HL-60 (cell line): ENCODE results near the gene ERVMER34-1.

Experiments used
- DNase-seq, 2 experiments: peaks; one replicate each; pipeline ENCODE4 v3.0.0-alpha.2; 2010 to 2020; ENCODE audit warnings: low read depth in 1 of 2, low spot score in 1 of 2
- H3K27ac ChIP-seq: fragments of 250-450 bp; sonication (Bioruptor Pico); replicated peaks from 2 replicates; pipeline ENCODE4 v1.5.1; 2020; ENCODE audit warnings: mild to moderate bottlenecking, moderate library complexity
- H3K27me3 ChIP-seq: fragments of 250-450 bp; sonication (Bioruptor Pico); 2 replicates; pipeline ENCODE4 v1.5.1; 2021; ENCODE audit warnings: mild to moderate bottlenecking, moderate library complexity; ENCODE audit not compliant: insufficient read depth, poor library complexity, severe bottlenecking
- H3K4me3 ChIP-seq: replicated peaks from 2 replicates; pipeline ENCODE4 v1.5.1; 2011; ENCODE audit warnings: mild to moderate bottlenecking, control low read depth, low read length; ENCODE audit not compliant: insufficient read depth
- GABPA ChIP-seq: IDR thresholded peaks from 2 replicates; pipeline ENCODE4 v1.6.1; 2012; ENCODE audit warnings: low read depth
- POLR2AphosphoS5 ChIP-seq: IDR thresholded peaks from 2 replicates; pipeline ENCODE4 v1.6.1; 2012; ENCODE audit warnings: low read depth
- SPI1 ChIP-seq: IDR thresholded peaks from 2 replicates; pipeline ENCODE4 v1.6.1; 2012; ENCODE audit warnings: low read depth, mild to moderate bottlenecking, borderline replicate concordance
- TF ChIP-seq, protein P1 (sequence below): IDR thresholded peaks from one replicate; pipeline ENCODE4 v1.5.1; 2011; ENCODE audit warnings: low read length, control low read depth, inconsistent platforms; ENCODE audit not compliant: insufficient read depth
- TF ChIP-seq, protein P2 (sequence below): IDR thresholded peaks from 2 replicates; pipeline ENCODE4 v1.6.1; 2012; ENCODE audit warnings: low read depth; ENCODE audit not compliant: insufficient replicate concordance

ERVMER34-1 gene

DNA sequence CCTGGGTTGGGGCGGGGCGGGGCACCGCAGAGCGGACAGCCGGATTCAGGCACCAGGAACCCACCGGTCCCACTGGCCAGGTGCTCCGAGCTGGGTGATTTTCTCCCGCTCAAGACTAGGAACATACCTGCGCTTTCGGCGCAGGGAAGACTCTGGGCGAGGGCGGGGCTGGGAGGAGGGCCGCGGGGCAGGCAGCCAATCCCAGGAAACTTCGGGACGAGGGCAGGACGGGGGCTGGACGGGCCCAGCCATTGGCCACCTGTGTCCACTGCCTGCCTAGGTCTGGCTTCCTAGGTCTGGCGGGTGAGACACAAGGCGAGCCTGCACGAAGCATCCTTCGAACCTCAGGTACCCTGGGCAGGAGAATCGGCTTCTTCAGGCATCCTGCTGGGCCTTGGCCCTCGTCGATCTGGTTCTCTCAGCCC is 274 bp upstream of the ERVMER34-1 start:
- Histone ChIP-seq H3K4me3 (no peak overlapping the region), H3K27ac (no peak overlapping the region), H3K27me3 (peaks cover 30% of the 10 kb centered on the region)
- TF ChIP-seq GABPA (no peak), POLR2AphosphoS5 (no peak), SPI1 (no peak)
- TF ChIP-seq, protein P1, sequence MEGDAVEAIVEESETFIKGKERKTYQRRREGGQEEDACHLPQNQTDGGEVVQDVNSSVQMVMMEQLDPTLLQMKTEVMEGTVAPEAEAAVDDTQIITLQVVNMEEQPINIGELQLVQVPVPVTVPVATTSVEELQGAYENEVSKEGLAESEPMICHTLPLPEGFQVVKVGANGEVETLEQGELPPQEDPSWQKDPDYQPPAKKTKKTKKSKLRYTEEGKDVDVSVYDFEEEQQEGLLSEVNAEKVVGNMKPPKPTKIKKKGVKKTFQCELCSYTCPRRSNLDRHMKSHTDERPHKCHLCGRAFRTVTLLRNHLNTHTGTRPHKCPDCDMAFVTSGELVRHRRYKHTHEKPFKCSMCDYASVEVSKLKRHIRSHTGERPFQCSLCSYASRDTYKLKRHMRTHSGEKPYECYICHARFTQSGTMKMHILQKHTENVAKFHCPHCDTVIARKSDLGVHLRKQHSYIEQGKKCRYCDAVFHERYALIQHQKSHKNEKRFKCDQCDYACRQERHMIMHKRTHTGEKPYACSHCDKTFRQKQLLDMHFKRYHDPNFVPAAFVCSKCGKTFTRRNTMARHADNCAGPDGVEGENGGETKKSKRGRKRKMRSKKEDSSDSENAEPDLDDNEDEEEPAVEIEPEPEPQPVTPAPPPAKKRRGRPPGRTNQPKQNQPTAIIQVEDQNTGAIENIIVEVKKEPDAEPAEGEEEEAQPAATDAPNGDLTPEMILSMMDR: no peak
- TF ChIP-seq, protein P2, sequence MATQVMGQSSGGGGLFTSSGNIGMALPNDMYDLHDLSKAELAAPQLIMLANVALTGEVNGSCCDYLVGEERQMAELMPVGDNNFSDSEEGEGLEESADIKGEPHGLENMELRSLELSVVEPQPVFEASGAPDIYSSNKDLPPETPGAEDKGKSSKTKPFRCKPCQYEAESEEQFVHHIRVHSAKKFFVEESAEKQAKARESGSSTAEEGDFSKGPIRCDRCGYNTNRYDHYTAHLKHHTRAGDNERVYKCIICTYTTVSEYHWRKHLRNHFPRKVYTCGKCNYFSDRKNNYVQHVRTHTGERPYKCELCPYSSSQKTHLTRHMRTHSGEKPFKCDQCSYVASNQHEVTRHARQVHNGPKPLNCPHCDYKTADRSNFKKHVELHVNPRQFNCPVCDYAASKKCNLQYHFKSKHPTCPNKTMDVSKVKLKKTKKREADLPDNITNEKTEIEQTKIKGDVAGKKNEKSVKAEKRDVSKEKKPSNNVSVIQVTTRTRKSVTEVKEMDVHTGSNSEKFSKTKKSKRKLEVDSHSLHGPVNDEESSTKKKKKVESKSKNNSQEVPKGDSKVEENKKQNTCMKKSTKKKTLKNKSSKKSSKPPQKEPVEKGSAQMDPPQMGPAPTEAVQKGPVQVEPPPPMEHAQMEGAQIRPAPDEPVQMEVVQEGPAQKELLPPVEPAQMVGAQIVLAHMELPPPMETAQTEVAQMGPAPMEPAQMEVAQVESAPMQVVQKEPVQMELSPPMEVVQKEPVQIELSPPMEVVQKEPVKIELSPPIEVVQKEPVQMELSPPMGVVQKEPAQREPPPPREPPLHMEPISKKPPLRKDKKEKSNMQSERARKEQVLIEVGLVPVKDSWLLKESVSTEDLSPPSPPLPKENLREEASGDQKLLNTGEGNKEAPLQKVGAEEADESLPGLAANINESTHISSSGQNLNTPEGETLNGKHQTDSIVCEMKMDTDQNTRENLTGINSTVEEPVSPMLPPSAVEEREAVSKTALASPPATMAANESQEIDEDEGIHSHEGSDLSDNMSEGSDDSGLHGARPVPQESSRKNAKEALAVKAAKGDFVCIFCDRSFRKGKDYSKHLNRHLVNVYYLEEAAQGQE: no peak
- no peak for DNase-seq

DNA sequence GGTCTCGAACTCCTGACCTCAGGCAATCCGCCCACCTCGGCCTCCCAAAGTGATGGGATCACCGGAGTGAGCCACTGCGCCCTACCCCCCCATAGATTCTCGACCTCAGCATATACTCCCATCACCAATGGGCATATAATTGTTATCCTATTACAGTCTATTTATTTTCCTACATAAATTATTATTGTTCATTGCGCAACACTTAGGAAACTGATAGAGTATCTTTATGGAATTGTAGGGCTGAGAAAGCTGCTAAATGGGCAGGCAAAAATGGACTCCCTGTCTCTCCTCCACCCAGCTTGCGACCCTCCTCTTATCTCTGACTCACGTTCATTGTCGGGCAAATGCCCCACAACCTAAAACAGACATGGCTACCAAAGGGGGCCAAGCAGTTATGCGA is 1.0 kb downstream of the ERVMER34-1 start:
- H3K4me3 ChIP-seq: no peak overlapping the region
- peaks cover 30% of the 10 kb centered on the region for H3K27me3 ChIP-seq

DNA sequence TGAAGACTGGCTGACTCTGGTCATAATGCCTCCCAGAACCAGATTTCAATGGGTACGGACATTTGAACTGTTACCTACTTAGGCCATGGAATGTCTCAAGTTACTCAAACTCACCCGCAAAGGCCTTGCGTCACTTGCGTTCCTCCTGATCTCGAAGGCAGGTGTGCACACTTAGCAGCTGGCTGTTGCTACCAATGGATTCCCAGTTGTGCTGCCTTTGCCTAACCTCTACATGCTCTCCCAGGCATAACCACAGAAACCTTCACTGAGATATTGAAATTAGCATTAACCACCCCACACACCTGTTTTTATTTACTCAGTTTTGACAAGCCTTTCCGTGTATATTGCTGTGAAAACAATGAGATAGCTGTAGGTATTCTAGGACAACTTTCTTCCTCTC is 2.8 kb downstream of the ERVMER34-1 start:
- no peak for DNase-seq
- Histone ChIP-seq H3K4me3 (no peak overlapping the region), H3K27me3 (peaks cover 30% of the 10 kb centered on the region), H3K27ac (no peak overlapping the region)
- TF ChIP-seq, protein P2: no peak

More for the DNA sequence above, 1.0 kb downstream of the ERVMER34-1 start:
- H3K27ac ChIP-seq: no peak overlapping the region
- TF ChIP-seq, protein P2: no peak
- TF ChIP-seq GABPA: no peak
- TF ChIP-seq SPI1: no peak
- TF ChIP-seq, protein P1: no peak
- no peak for TF ChIP-seq POLR2AphosphoS5
- DNase-seq: no peak

DNA sequence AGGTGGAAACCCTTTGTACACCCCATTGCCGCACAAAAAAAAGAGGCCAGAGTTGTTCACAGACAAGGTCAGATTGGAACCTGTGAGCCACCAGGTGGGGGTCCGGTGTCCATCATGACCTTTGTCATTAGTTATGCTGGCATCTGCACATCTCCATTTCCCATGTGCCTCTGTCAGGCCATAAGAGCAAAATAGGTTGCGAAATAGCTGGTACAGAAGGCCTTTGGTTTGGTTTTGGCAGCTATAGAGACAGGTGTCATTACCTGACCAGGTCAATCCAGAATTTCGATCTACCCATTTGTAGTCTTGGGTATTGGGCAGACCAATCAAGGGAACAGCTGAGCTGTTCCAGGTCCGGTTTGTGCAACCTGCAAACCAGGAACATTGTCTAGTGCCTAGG is 6.6 kb downstream of the ERVMER34-1 start:
- H3K4me3 ChIP-seq: no peak overlapping the region

More for the DNA sequence above, 6.6 kb downstream of the ERVMER34-1 start:
- DNase-seq: no peak
- TF ChIP-seq SPI1 (no peak), GABPA (no peak), POLR2AphosphoS5 (no peak)
- TF ChIP-seq, protein P2: no peak
- TF ChIP-seq, protein P1: no peak
- Histone ChIP-seq H3K27me3 (peaks cover 6% of the 10 kb centered on the region), H3K27ac (no peak overlapping the region)
